RPMI8226 (cell line): ENCODE measurements around the gene NDUFS7.

Source experiments
- DNase-seq: peaks from one replicate; pipeline ENCODE4 v3.0.0-alpha.2; 2015

The NDUFS7 gene

GRCh38 chr19:1365319-1366269, 18.1 kb upstream of the NDUFS7 start:
- no peak for DNase-seq

GRCh38 chr19:1366296-1366695, 17.4 kb upstream of the NDUFS7 start:
- no peak for DNase-seq

- DNase-seq = no peak
These were observed 16.5 kb upstream of the NDUFS7 start for GRCh38 chr19:1366899-1367870.

GRCh38 chr19:1369214-1369805, 14.4 kb upstream of the NDUFS7 start:
- no peak for DNase-seq

- DNase-seq = no peak
These were observed 12.9 kb upstream of the NDUFS7 start for GRCh38 chr19:1370579-1371361.

GRCh38 chr19:1373042-1373533, 10.6 kb upstream of the NDUFS7 start:
- no peak for DNase-seq

- no peak for DNase-seq
These were observed 10.0 kb upstream of the NDUFS7 start for GRCh38 chr19:1373534-1374249.

- DNase-seq = no peak
These were observed 9.5 kb upstream of the NDUFS7 start for GRCh38 chr19:1374250-1374577.

GRCh38 chr19:1376415-1376805, 7.3 kb upstream of the NDUFS7 start:
- DNase-seq = no peak

- DNase-seq = no peak
These were observed 6.3 kb upstream of the NDUFS7 start for GRCh38 chr19:1377176-1377964.

- no peak for DNase-seq
These were observed 5.5 kb upstream of the NDUFS7 start for GRCh38 chr19:1377965-1378785.

GRCh38 chr19:1379126-1379905, 4.4 kb upstream of the NDUFS7 start:
- no peak for DNase-seq

GRCh38 chr19:1379961-1380489, 3.7 kb upstream of the NDUFS7 start:
- no peak for DNase-seq

GRCh38 chr19:1382250-1382649, 1.5 kb upstream of the NDUFS7 start:
- DNase-seq = no peak

GRCh38 chr19:1383017-1383311, 743 bp upstream of the NDUFS7 start:
- no peak for DNase-seq

- DNase-seq = no peak
These were observed 367 bp downstream of the NDUFS7 start for GRCh38 chr19:1384085-1384462.

GRCh38 chr19:1384478-1385110, 887 bp downstream of the NDUFS7 start:
- DNase-seq = peak; percentile 40

GRCh38 chr19:1385816-1386215, 2.1 kb downstream of the NDUFS7 start:
- no peak for DNase-seq
